Measurements from ENCODE around the gene TRMT61B. TPM values are rescaled to one million over a fixed set of nuclear protein-coding genes. Genes with fewer than 3 reads are reported as not detected.

Gene TRMT61B
- total RNA-seq (14.4 TPM), polyA plus RNA-seq (ENCODE audit: insufficient read depth, low read depth, low replicate concordance) (18.4 TPM)
- long read RNA-seq, donor 1, partial matches to known transcripts: 0 of 2 reads
- long read RNA-seq, donor 1, other reads (novel, unspliced or antisense): 0 of 2 reads
- long read RNA-seq, donor 2, partial matches to known transcripts: 0 of 3 reads
- long read RNA-seq, donor 2, other reads (novel, unspliced or antisense): 0 of 3 reads
- long read RNA-seq, donor 3, transcript TRMT61B-201 (7 exons, 1,836 nt): major isoform, 7 of 7 reads
- long read RNA-seq, donor 3, partial matches to known transcripts: 0 of 7 reads
- long read RNA-seq, donor 3, other reads (novel, unspliced or antisense): 0 of 7 reads
- long read RNA-seq, donor 4, transcript TRMT61B-201 (7 exons, 1,836 nt): major isoform, 7 of 8 reads
- long read RNA-seq, donor 4, partial matches to known transcripts: 0 of 8 reads
- long read RNA-seq, donor 4, other reads (novel, unspliced or antisense): 0 of 8 reads
- long read RNA-seq, donor 5: 0 reads
- long read RNA-seq, donor 6, transcript TRMT61B-201 (7 exons, 1,836 nt): major isoform, 10 of 10 reads
- long read RNA-seq, donor 6, partial matches to known transcripts: 0 of 10 reads
- long read RNA-seq, donor 6, other reads (novel, unspliced or antisense): 0 of 10 reads
- long read RNA-seq, donor 7, transcript TRMT61B-201 (7 exons, 1,836 nt): major isoform, 9 of 16 reads
- long read RNA-seq, donor 7, partial matches to known transcripts: 0 of 16 reads
- long read RNA-seq, donor 7, other reads (novel, unspliced or antisense): 7 of 16 reads
- long read RNA-seq, donor 8, partial matches to known transcripts: 0 of 3 reads
- long read RNA-seq, donor 8, other reads (novel, unspliced or antisense): 0 of 3 reads
- long read RNA-seq, donor 9, partial matches to known transcripts: 0 of 2 reads
- long read RNA-seq, donor 9, other reads (novel, unspliced or antisense): 0 of 2 reads
- long read RNA-seq, donor 10, partial matches to known transcripts: 9 of 12 reads
- long read RNA-seq, donor 10, other reads (novel, unspliced or antisense): 0 of 12 reads

DNA sequence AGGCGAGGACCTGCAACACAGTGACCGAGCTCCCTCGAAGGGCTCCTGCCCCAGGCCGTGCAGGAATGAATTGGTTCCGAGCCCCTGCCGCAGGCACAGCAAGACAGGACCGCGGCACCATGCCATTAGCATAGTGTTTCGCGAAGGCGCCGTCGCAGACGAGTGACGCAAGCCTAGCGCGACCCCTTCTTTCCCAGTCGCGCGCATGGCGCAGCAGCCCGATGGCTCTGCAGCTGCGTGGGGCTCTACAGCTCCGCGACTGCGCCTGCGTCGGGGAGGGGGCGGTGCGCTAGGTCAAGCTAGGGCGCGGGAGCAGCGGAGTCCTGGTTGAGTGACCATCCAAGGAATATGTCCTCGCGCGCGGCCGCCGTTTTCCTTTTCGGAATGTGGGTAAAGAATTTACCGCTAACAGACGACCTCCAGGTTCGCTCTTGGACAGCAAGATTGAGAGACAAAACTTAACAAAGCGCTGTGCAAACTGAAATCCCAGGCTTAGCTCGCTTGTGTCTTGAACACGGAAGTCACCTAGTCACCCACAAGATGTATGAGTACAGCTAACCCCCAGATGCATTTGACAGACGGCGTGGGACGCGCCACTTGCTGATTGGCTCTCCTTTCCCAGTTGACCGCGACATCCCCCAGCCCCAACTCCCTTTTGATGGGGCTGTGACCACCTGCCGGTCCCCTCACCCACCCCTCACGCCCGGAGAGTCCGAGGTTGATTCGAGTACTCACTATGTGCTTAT, at the start of gene TRMT61B:
Gene TRMT61B (minus strand): TSS at position 164 of the 746 bp plus-strand sequence. CDS start 32 bp downstream, at position 132.
- intact Hi-C loops (cut with DNase I): no loop called here
- DNase-seq (peak; percentile 97 to 98 (median 98)), FAIRE-seq (no peak)
- Histone ChIP-seq H3K27ac (ENCODE audit: low read depth in 2 of 2, low read length in 2 of 2) (peak within 1 kb of the TSS; percentile 80 to 94), H3K36me3 (ENCODE audit: control insufficient read depth in 2 of 3, insufficient read depth in 3 of 3, low read length in 3 of 3) (no peaks in the 10 kb centered on the region), H3K4me3 (ENCODE audit: low read length in 3 of 3) (peak within 1 kb of the TSS; percentile 93 to 100 (median 98)), H3K9ac (ENCODE audit: low read length in 3 of 3) (peak within 1 kb of the TSS; percentile 82 to 93 (median 91)), H3K9me3 (ENCODE audit: control insufficient read depth in 2 of 3, insufficient read depth in 1 of 3, low read length in 3 of 3) (no peaks in the 10 kb centered on the region), H3K4me1 (ENCODE audit: control insufficient read depth in 2 of 3, insufficient read depth in 2 of 3, low read depth in 1 of 3, low read length in 3 of 3) (peaks cover 4 to 14% (median 6%) of the 10 kb centered on the region in 3 donors), H3K27me3 (ENCODE audit: control insufficient read depth, insufficient read depth, low read length) (no peaks in the 10 kb centered on the region)
- TF ChIP-seq, protein P1, sequence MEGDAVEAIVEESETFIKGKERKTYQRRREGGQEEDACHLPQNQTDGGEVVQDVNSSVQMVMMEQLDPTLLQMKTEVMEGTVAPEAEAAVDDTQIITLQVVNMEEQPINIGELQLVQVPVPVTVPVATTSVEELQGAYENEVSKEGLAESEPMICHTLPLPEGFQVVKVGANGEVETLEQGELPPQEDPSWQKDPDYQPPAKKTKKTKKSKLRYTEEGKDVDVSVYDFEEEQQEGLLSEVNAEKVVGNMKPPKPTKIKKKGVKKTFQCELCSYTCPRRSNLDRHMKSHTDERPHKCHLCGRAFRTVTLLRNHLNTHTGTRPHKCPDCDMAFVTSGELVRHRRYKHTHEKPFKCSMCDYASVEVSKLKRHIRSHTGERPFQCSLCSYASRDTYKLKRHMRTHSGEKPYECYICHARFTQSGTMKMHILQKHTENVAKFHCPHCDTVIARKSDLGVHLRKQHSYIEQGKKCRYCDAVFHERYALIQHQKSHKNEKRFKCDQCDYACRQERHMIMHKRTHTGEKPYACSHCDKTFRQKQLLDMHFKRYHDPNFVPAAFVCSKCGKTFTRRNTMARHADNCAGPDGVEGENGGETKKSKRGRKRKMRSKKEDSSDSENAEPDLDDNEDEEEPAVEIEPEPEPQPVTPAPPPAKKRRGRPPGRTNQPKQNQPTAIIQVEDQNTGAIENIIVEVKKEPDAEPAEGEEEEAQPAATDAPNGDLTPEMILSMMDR (IDR thresholded peaks at IDR 0.05; ENCODE audit: borderline replicate concordance, extremely low read depth, insufficient read depth): no peak

DNA sequence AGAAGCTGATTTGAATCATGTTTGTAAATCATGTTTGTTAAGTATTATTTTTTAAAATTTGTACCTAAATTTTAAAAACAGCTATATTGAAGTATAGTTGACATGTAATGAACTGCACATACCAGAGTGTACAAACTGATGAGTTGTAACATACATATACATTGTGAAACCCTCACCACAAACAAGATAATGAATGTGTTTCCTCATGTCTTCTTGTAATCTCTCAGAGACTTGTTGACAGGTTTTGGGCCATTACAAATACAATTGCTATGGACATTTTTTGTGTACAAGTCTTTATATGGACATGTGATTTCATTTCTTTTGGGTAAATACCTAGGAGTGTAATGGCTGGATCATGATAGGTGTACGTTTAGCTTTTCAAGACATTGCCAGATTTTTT, 45.8 kb upstream of the TRMT61B start:
- no peak overlapping the region for H3K4me3 ChIP-seq (ENCODE audit: low read length in 3 of 3)
- H3K36me3 ChIP-seq (ENCODE audit: control insufficient read depth in 2 of 3, insufficient read depth in 3 of 3, low read length in 3 of 3): peaks cover 2 to 46% (median 15%) of the 10 kb centered on the region in 3 donors
- no peaks in the 10 kb centered on the region for H3K4me1 ChIP-seq (ENCODE audit: control insufficient read depth in 2 of 3, insufficient read depth in 2 of 3, low read depth in 1 of 3, low read length in 3 of 3)
- no peak overlapping the region for H3K9ac ChIP-seq (ENCODE audit: low read length in 3 of 3)
- DNase-seq: no peak
- FAIRE-seq: no peak
- H3K27me3 ChIP-seq (ENCODE audit: control insufficient read depth, insufficient read depth, low read length): no peaks in the 10 kb centered on the region
- H3K27ac ChIP-seq (ENCODE audit: low read depth in 2 of 2, low read length in 2 of 2): no peak overlapping the region
- intact Hi-C loops (cut with DNase I): no loop called here
- no peaks in the 10 kb centered on the region for H3K9me3 ChIP-seq (ENCODE audit: control insufficient read depth in 2 of 3, insufficient read depth in 1 of 3, low read length in 3 of 3)
- TF ChIP-seq, protein P1 (IDR thresholded peaks at IDR 0.05; ENCODE audit: borderline replicate concordance, extremely low read depth, insufficient read depth): no peak

DNA sequence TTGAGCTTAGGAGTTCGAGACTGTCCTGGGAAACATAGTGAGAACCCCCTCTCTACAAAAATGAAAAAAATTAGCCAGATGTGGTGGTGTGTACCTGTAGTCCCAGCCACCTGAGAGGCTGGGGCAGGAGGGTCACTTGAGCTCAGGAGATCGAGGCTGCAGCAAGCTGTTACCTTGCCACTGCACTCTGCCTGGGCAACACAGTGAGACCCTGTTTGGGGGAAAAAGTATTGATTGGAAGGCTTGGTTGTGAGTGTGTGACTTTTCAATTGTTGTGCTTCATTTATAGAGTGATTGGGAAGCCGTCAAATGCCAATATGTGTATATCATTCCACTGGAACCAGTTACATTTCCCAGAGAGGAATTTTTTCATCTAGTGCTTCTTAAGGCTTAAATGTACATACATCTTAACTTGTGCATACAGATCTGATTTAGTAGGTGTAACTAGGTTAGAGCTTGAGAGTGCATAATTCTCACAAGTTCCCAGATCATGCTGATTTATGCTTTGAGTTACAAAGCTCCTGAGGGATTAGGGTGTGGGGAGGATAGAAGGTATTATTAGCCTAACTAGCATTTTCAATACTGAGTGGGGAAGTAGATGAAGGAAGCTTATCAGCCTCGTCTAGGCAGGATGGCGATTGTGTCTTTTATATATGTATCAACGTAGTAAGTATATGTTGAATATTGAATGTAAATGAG, 39.7 kb upstream of the TRMT61B start:
- H3K9me3 ChIP-seq (ENCODE audit: control insufficient read depth in 2 of 3, insufficient read depth in 1 of 3, low read length in 3 of 3): no peaks in the 10 kb centered on the region
- FAIRE-seq (no peak), DNase-seq (no peak)
- no peak overlapping the region for H3K4me3 ChIP-seq (ENCODE audit: low read length in 3 of 3)
- TF ChIP-seq, protein P1 (IDR thresholded peaks at IDR 0.05; ENCODE audit: borderline replicate concordance, extremely low read depth, insufficient read depth): no peak
- peaks cover 7 to 44% (median 20%) of the 10 kb centered on the region in 3 donors for H3K36me3 ChIP-seq (ENCODE audit: control insufficient read depth in 2 of 3, insufficient read depth in 3 of 3, low read length in 3 of 3)
- intact Hi-C loops (cut with DNase I): no loop called here
- no peak overlapping the region for H3K9ac ChIP-seq (ENCODE audit: low read length in 3 of 3)
- H3K27ac ChIP-seq (ENCODE audit: low read depth in 2 of 2, low read length in 2 of 2): no peak overlapping the region
- no peaks in the 10 kb centered on the region for H3K4me1 ChIP-seq (ENCODE audit: control insufficient read depth in 2 of 3, insufficient read depth in 2 of 3, low read depth in 1 of 3, low read length in 3 of 3)
- no peaks in the 10 kb centered on the region for H3K27me3 ChIP-seq (ENCODE audit: control insufficient read depth, insufficient read depth, low read length)

Data from kidney (tissue), 22 donors.